ENCODE measurements around the gene PTPRM. TPM values are rescaled to one million over a fixed set of nuclear protein-coding genes. Genes with fewer than 3 reads are reported as not detected.

The PTPRM gene
- total RNA-seq, 1 donor = 84.7 TPM

DNA sequence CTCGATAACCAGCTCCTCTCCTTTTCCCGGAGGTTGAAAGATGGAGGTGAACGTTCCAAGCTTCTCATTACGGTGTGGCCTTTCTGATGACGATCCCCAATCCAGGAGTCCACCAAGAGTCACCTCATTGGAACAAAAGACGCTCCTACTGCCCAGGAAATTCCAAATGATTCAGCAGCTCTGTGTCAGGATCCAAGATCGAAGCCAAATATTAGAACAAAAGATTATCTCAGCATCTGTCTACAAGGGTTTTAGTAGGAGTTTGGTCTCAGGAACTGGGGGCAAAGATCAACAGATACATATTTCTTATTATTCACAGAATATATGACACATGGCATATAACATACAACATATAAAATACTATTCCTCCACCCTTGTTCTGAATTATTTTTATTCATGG is 881.0 kb downstream of the PTPRM start:
- H3K79me2 ChIP-seq (ENCODE audit: insufficient read depth, low read length) = no peaks in the 10 kb centered on the region
- H3K9me3 ChIP-seq (ENCODE audit: low read depth, low read length) = no peaks in the 10 kb centered on the region
- H3K27ac ChIP-seq (ENCODE audit: low read depth, low read length) = no peak overlapping the region
- TF ChIP-seq, protein P1, sequence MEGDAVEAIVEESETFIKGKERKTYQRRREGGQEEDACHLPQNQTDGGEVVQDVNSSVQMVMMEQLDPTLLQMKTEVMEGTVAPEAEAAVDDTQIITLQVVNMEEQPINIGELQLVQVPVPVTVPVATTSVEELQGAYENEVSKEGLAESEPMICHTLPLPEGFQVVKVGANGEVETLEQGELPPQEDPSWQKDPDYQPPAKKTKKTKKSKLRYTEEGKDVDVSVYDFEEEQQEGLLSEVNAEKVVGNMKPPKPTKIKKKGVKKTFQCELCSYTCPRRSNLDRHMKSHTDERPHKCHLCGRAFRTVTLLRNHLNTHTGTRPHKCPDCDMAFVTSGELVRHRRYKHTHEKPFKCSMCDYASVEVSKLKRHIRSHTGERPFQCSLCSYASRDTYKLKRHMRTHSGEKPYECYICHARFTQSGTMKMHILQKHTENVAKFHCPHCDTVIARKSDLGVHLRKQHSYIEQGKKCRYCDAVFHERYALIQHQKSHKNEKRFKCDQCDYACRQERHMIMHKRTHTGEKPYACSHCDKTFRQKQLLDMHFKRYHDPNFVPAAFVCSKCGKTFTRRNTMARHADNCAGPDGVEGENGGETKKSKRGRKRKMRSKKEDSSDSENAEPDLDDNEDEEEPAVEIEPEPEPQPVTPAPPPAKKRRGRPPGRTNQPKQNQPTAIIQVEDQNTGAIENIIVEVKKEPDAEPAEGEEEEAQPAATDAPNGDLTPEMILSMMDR (IDR thresholded peaks at IDR 0.05; ENCODE audit: extremely low read depth, low read depth, low read length) = no peak
- H4K20me1 ChIP-seq (ENCODE audit: insufficient read depth, low read length) = no peaks in the 10 kb centered on the region
- no peak overlapping the region for H3K4me3 ChIP-seq (ENCODE audit: insufficient read depth, low read length)
- no peak overlapping the region for H3K4me2 ChIP-seq (ENCODE audit: insufficient read depth, low read length)
- no peaks in the 10 kb centered on the region for H3K4me1 ChIP-seq (ENCODE audit: insufficient read depth, low read length)
- no peak for DNase-seq (ENCODE audit: insufficient read length, low spot score, missing footprints)
- peaks cover 5% of the 10 kb centered on the region for H3K27me3 ChIP-seq (ENCODE audit: insufficient read depth, low read length)
- H2AFZ ChIP-seq (ENCODE audit: low read length) = no peak overlapping the region
- no peaks in the 10 kb centered on the region for H3K36me3 ChIP-seq (ENCODE audit: insufficient read depth, low read length)

DNA sequence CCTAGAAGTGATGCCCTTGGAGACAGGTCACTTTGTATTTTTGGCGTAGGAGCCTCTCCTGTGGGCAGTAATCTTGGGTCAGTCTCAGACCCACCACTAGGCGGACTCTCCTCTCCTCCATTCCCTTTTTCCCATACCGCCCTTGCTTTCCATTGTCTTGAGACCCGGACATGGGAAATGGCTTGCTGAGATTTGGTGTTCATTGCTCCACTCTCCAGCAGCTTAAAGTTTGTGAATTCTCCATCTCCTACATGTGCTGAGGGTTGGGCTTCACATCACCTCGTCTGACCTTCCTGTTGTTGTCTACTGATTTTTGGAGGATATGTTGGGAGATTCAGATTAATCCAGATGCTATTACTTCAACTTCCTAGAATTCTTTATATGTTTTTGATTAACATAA is 882.9 kb downstream of the PTPRM start:
- no peak for DNase-seq (ENCODE audit: insufficient read length, low spot score, missing footprints)
- no peak overlapping the region for H3K4me2 ChIP-seq (ENCODE audit: insufficient read depth, low read length)
- no peaks in the 10 kb centered on the region for H3K9me3 ChIP-seq (ENCODE audit: low read depth, low read length)
- no peaks in the 10 kb centered on the region for H3K79me2 ChIP-seq (ENCODE audit: insufficient read depth, low read length)
- H3K27ac ChIP-seq (ENCODE audit: low read depth, low read length) = no peak overlapping the region
- H3K4me1 ChIP-seq (ENCODE audit: insufficient read depth, low read length) = no peaks in the 10 kb centered on the region
- H3K27me3 ChIP-seq (ENCODE audit: insufficient read depth, low read length) = peaks cover 5% of the 10 kb centered on the region
- H2AFZ ChIP-seq (ENCODE audit: low read length) = no peak overlapping the region
- H3K36me3 ChIP-seq (ENCODE audit: insufficient read depth, low read length) = no peaks in the 10 kb centered on the region
- H3K4me3 ChIP-seq (ENCODE audit: insufficient read depth, low read length) = no peak overlapping the region
- TF ChIP-seq, protein P1 (IDR thresholded peaks at IDR 0.05; ENCODE audit: extremely low read depth, low read depth, low read length) = peak; percentile 66
- H4K20me1 ChIP-seq (ENCODE audit: insufficient read depth, low read length) = no peaks in the 10 kb centered on the region

DNA sequence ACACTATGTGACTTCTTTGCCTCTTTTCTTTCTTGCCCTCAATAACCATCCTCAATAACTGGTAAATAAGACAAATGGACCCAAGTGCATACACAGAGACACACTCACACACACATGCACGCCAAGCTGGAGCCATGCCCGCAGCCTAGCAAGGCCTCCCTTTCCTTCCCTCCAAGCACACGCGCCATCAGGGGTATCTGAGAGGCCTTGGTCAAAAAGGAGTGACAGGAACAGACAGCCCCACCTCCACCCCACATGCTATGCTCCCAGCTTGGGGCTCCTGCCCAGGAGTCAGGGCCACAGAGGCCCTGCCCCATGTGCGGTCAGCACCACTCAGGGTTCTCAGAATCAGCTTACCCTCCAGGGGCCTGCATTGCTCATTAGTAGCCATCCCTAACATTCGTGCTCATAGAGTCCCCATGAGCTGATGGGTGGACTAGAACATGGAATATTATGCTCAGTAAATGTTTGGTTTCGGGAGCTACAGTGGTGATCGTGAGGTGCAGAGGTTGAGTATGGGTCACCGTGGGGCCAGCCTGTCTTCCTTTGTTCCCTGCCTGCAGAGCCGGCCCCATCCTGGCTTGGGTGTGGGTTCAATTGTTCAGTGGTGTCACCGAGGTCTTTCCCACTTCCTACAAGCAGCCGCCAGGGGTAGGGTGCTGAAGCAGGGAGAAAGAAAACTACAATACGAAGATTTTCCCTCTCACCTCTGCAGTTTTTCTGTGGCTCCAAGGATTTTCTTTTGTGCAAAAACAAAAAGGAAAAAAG is 884.0 kb downstream of the PTPRM start:
- no peak overlapping the region for H3K4me3 ChIP-seq (ENCODE audit: insufficient read depth, low read length)

DNA sequence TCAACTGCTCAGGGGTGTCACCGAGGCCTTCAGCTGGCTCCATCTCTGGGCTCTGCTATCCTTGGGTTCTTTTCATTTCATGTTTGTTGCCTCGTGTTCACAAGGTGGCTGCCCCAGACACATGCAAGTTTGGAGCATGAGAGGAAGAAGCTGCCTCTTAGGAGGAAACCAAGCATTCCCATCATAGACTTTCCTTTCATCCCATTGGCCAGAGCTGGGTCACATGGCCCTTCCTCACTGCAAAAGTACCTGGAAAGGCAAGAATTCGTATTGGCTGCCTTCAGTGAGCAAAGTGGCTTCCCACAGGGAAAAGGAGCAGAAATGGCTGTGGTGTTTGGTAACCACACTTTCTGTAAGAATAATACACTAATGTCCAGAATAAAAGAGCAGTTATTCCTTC is 886.4 kb downstream of the PTPRM start:
- Histone ChIP-seq H3K36me3 (ENCODE audit: insufficient read depth, low read length) (no peaks in the 10 kb centered on the region), H3K4me2 (ENCODE audit: insufficient read depth, low read length) (no peak overlapping the region), H2AFZ (ENCODE audit: low read length) (no peak overlapping the region), H3K27ac (ENCODE audit: low read depth, low read length) (no peak overlapping the region), H3K9me3 (ENCODE audit: low read depth, low read length) (no peaks in the 10 kb centered on the region), H3K4me3 (ENCODE audit: insufficient read depth, low read length) (no peak overlapping the region), H3K27me3 (ENCODE audit: insufficient read depth, low read length) (peaks cover 2% of the 10 kb centered on the region), H4K20me1 (ENCODE audit: insufficient read depth, low read length) (no peaks in the 10 kb centered on the region), H3K79me2 (ENCODE audit: insufficient read depth, low read length) (no peaks in the 10 kb centered on the region), H3K4me1 (ENCODE audit: insufficient read depth, low read length) (no peaks in the 10 kb centered on the region)
- TF ChIP-seq, protein P1 (IDR thresholded peaks at IDR 0.05; ENCODE audit: extremely low read depth, low read depth, low read length) = no peak
- DNase-seq (ENCODE audit: insufficient read length, low spot score, missing footprints) = no peak

More for the DNA sequence above, 884.0 kb downstream of the PTPRM start:
- TF ChIP-seq, protein P1 (IDR thresholded peaks at IDR 0.05; ENCODE audit: extremely low read depth, low read depth, low read length) = no peak
- no peaks in the 10 kb centered on the region for H3K36me3 ChIP-seq (ENCODE audit: insufficient read depth, low read length)
- no peak overlapping the region for H2AFZ ChIP-seq (ENCODE audit: low read length)
- H3K4me2 ChIP-seq (ENCODE audit: insufficient read depth, low read length) = no peak overlapping the region
- H3K27me3 ChIP-seq (ENCODE audit: insufficient read depth, low read length) = peaks cover 5% of the 10 kb centered on the region
- H3K27ac ChIP-seq (ENCODE audit: low read depth, low read length) = no peak overlapping the region
- no peaks in the 10 kb centered on the region for H4K20me1 ChIP-seq (ENCODE audit: insufficient read depth, low read length)
- no peaks in the 10 kb centered on the region for H3K4me1 ChIP-seq (ENCODE audit: insufficient read depth, low read length)
- no peaks in the 10 kb centered on the region for H3K79me2 ChIP-seq (ENCODE audit: insufficient read depth, low read length)
- H3K9me3 ChIP-seq (ENCODE audit: low read depth, low read length) = no peaks in the 10 kb centered on the region
- no peak for DNase-seq (ENCODE audit: insufficient read length, low spot score, missing footprints)

Data from osteoblast (primary cell).